Psoas muscle (tissue), 8 donors: ENCODE data around the gene ZPBP. TPM values are rescaled to one million over a fixed set of nuclear protein-coding genes. Genes with fewer than 3 reads are reported as not detected.

Experiments
- ATAC-seq, 4 donors: fragments of 200-7000 bp; cut with Tn5 transposase; one replicate each; pipeline ENCODE4 v1.9.1; 2020; ENCODE audit warnings: moderate library complexity in 3 of 4, mild to moderate bottlenecking in 2 of 4
- DNase-seq, 2 donors: peaks; one replicate each; pipeline ENCODE4 v3.0.0-alpha.2; 2020
- H3K27ac ChIP-seq: fragments of 200-600 bp; one replicate; pipeline ENCODE4 v1.8.0; 2022
- H3K27me3 ChIP-seq, 3 donors: fragments of 200-600 bp in 1 of 3; one replicate each; pipeline versions ENCODE4 v1.6.1 to v1.8.0; 2013 to 2022; ENCODE audit warnings: low read length in 2 of 3, mild to moderate bottlenecking in 2 of 3, moderate library complexity in 1 of 3; ENCODE audit not compliant: insufficient read depth in 3 of 3
- H3K36me3 ChIP-seq, 2 donors: fragments of 200-600 bp in 1 of 2; one replicate each; pipeline versions ENCODE4 v1.6.1 to v1.8.0; 2013 to 2022; ENCODE audit warnings: low read depth in 1 of 2, mild to moderate bottlenecking in 1 of 2, moderate library complexity in 1 of 2; ENCODE audit not compliant: insufficient read depth in 1 of 2
- H3K4me1 ChIP-seq: fragments of 200-600 bp; one replicate; pipeline ENCODE4 v1.8.0; 2022
- H3K4me3 ChIP-seq: fragments of 200-600 bp; one replicate; pipeline ENCODE4 v1.8.0; 2022; ENCODE audit warnings: mild to moderate bottlenecking
- H3K9me3 ChIP-seq: fragments of 200-600 bp; one replicate; pipeline ENCODE4 v1.8.0; 2022
- CTCF ChIP-seq: fragments of 200-600 bp; IDR thresholded peaks from one replicate; pipeline ENCODE4 v1.8.0; 2022; ENCODE audit warnings: antibody characterized with exemption
- WGBS, 3 donors: extraction: QIAGEN DNeasy Blood & Tissue Kit; methylation state at CpG; one replicate each; pipeline versions ENCODE4 v1.1.6 to v1.1.7; 2013; 5-methylcytosine and 5-hydroxymethylcytosine counted together
- intact Hi-C, 2 donors: fragments of 100-400 bp; cut with DNase I; formaldehyde crosslinking; loops; one replicate each; pipeline versions ENCODE4 v1.11.0 to v1.14.2; 2022
- long read RNA-seq, 2 donors: library from polyadenylated mRNA; unstranded; transcript quantifications; one replicate each; pipeline ENCODE4 v2.0.0, GENCODE V29; 2021
- polyA plus RNA-seq, 3 donors: library from polyadenylated mRNA; stranded (reverse); fragments of 200-250 nt; gene quantifications; one replicate each; pipeline ENCODE4 v1.2.3, GENCODE V29; 2013
- total RNA-seq, 4 donors: library from RNA; stranded (reverse); fragmentation: NEBNext Ultra II Directional in 2 of 4; extraction: Animal tissue kit (Norgen Biotek cat#: 25700) in 2 of 4; gene quantifications; one replicate each; pipeline versions ENCODE4 v1.2.1 to v1.2.4, GENCODE V29; 2021 to 2023
- donor health status: healthy with polysubstance abuse.
- donor health status: DM: no; HTN: no; CAD: no; lungs with moderate emphysema.
- donor health status: Bipolar disorder and iron deficiency.
- donor health status: healthy.
- donor health status: DM: yes; HTN: yes; CAD: no.
- donor health status: DM: no; HTN: no; CAD: no.
- donor health status: DM: no; HTN: no; CAD: no.
- donor health status: DM: yes; HTN: yes; CAD: no.

ZPBP gene
- total RNA-seq (not detected), polyA plus RNA-seq (not detected)
- long read RNA-seq, donor 1 = 0 reads
- long read RNA-seq, donor 2 = 0 reads

- no peaks in the 10 kb centered on the region for H3K9me3 ChIP-seq
- no peak within 1 kb of the TSS for H3K27ac ChIP-seq
- TF ChIP-seq CTCF = peak; percentile 70
- WGBS, 3 donors = 14 to 19% (median 15%) methylated on average over 52 to 53 of the region's 53 CpGs
- H3K27me3 ChIP-seq = peaks cover 0 to 4% (median 2%) of the 10 kb centered on the region in 3 donors
- intact Hi-C loops = loop anchor here in 1 of 2 donors (5.0 kb wide), 1 partner anchor 1069 kb away; no protein-coding TSS in a partner anchor
- no peaks in the 10 kb centered on the region for H3K36me3 ChIP-seq
- H3K4me1 ChIP-seq = no peaks in the 10 kb centered on the region
- DNase-seq (peak; percentile 18 to 51), ATAC-seq (peak in 1 of 4 donors; percentile 61)
- peak within 1 kb of the TSS; percentile 56 for H3K4me3 ChIP-seq
Measured at GRCh38 chr7:50092579-50093491, at the start of gene ZPBP. ZPBP (minus strand) TSS chr7:50093246; CDS start chr7:50093194, 52 bp downstream.

- ATAC-seq (no peak), DNase-seq (no peak)
- WGBS, 3 donors = 21 to 24% (median 23%) methylated on average over 5 of the region's 5 CpGs
Measured at GRCh38 chr7:50142425-50143017, 49.5 kb upstream of the ZPBP start.

GRCh38 chr7:50141854-50142253 is 48.8 kb upstream of the ZPBP start:
- no peak for TF ChIP-seq CTCF
- no peaks in the 10 kb centered on the region for H3K4me1 ChIP-seq
- no peaks in the 10 kb centered on the region for H3K9me3 ChIP-seq
- no peak for ATAC-seq
- DNase-seq = no peak
- 62 to 75% (median 66%) methylated on average over 12 of the region's 12 CpGs for WGBS, 3 donors
- no peak overlapping the region for H3K27ac ChIP-seq
- intact Hi-C loops = loop anchor here in 1 of 2 donors (5.0 kb wide), 1 partner anchor 275 kb away; no protein-coding TSS in a partner anchor
- no peaks in the 10 kb centered on the region for H3K27me3 ChIP-seq
- no peaks in the 10 kb centered on the region for H3K36me3 ChIP-seq
- H3K4me3 ChIP-seq = no peak overlapping the region

More at GRCh38 chr7:50142425-50143017, 49.5 kb upstream of the ZPBP start:
- no peaks in the 10 kb centered on the region for H3K9me3 ChIP-seq
- TF ChIP-seq CTCF = peak; percentile 67
- no peaks in the 10 kb centered on the region for H3K36me3 ChIP-seq
- H3K27me3 ChIP-seq = no peaks in the 10 kb centered on the region
- no peak overlapping the region for H3K27ac ChIP-seq
- peak overlapping the region; percentile 19 for H3K4me3 ChIP-seq
- intact Hi-C loops = loop anchor here in 1 of 2 donors (5.0 kb wide), 1 partner anchor 275 kb away; no protein-coding TSS in a partner anchor
- H3K4me1 ChIP-seq = no peaks in the 10 kb centered on the region

- Histone ChIP-seq H3K36me3 (no peaks in the 10 kb centered on the region), H3K4me1 (no peaks in the 10 kb centered on the region), H3K27me3 (no peaks in the 10 kb centered on the region), H3K27ac (no peak overlapping the region), H3K4me3 (no peak overlapping the region), H3K9me3 (no peaks in the 10 kb centered on the region)
- WGBS, 3 donors = 67 to 72% (median 67%) methylated on average over 5 of the region's 5 CpGs
- intact Hi-C loops = loop anchor here in 1 of 2 donors (5.0 kb wide), 1 partner anchor 276 kb away; no protein-coding TSS in a partner anchor
- no peak for TF ChIP-seq CTCF
- ATAC-seq = no peak
- no peak for DNase-seq
Measured at GRCh38 chr7:50141131-50141530, 48.1 kb upstream of the ZPBP start.
